ENCODE measurements around the gene CILP. TPM values are rescaled to one million over a fixed set of nuclear protein-coding genes. Genes with fewer than 3 reads are reported as not detected.
"Not testable (repeated sequence)": the region's sequence is repeated elsewhere in the genome, so short reads cannot be mapped to it uniquely, and the experiment has no call there.

CILP gene, protein sequence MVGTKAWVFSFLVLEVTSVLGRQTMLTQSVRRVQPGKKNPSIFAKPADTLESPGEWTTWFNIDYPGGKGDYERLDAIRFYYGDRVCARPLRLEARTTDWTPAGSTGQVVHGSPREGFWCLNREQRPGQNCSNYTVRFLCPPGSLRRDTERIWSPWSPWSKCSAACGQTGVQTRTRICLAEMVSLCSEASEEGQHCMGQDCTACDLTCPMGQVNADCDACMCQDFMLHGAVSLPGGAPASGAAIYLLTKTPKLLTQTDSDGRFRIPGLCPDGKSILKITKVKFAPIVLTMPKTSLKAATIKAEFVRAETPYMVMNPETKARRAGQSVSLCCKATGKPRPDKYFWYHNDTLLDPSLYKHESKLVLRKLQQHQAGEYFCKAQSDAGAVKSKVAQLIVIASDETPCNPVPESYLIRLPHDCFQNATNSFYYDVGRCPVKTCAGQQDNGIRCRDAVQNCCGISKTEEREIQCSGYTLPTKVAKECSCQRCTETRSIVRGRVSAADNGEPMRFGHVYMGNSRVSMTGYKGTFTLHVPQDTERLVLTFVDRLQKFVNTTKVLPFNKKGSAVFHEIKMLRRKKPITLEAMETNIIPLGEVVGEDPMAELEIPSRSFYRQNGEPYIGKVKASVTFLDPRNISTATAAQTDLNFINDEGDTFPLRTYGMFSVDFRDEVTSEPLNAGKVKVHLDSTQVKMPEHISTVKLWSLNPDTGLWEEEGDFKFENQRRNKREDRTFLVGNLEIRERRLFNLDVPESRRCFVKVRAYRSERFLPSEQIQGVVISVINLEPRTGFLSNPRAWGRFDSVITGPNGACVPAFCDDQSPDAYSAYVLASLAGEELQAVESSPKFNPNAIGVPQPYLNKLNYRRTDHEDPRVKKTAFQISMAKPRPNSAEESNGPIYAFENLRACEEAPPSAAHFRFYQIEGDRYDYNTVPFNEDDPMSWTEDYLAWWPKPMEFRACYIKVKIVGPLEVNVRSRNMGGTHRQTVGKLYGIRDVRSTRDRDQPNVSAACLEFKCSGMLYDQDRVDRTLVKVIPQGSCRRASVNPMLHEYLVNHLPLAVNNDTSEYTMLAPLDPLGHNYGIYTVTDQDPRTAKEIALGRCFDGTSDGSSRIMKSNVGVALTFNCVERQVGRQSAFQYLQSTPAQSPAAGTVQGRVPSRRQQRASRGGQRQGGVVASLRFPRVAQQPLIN
- 70.9 TPM for total RNA-seq

DNA sequence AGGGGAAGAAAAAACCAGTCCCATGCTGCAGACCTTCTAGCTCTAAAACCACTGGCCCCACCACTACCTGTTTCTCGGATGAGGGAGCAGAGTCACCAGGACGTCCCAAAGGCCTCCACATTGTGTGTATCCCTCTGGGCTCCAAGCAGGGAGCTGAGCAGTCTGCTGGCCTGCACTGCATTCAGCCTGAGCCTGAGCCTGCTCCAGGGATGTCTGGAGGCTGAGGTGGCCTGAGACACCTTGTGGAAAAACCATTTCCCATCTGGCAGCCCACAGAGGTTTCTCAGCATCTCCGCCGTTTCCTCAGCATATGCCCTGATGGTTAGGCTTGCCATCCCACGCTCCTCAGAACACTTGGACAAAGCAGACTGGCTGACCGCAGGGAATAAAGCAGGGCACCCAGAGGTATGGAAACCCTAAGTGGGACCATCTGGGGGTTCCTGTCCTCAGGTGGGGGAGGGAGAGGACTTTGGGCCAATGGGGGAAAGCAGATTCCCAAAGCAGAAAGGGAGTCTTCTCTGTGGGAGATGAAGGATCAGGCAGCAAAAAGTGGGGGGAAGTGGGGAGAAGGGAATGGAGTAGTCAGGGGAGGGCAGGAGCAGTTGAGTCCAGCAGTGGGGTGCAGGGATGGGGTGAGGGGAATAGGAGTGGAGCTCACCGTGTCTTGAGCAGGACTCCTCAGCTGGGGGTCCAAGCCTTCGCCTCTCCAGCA is at the start of gene CILP:
TSS of gene CILP (minus strand) at position 704 of the 712 bp plus-strand sequence. CDS start 1,718 bp downstream, outside the sequence.
- DNase-seq: no peak

DNA sequence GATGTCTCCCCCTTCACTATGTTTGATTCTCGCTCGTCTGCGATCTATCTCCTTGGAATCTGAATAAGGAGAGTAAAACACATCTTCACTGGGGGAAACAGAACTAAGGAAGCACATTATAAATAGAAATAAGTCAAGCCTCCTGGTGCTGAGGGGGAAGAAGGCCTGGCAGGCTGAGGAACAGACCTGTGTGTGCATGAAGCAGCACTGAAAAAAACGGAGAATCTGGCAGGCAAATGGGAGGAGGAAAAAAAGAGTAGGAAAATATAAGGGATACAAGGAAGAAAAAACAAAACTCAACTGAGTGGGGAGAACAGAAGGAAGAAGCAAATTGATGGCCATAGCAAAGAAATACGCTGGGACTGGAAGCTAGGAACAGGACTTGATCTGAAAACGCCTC is 49.7 kb upstream of the CILP start:
- DNase-seq: peak; percentile 25

DNA sequence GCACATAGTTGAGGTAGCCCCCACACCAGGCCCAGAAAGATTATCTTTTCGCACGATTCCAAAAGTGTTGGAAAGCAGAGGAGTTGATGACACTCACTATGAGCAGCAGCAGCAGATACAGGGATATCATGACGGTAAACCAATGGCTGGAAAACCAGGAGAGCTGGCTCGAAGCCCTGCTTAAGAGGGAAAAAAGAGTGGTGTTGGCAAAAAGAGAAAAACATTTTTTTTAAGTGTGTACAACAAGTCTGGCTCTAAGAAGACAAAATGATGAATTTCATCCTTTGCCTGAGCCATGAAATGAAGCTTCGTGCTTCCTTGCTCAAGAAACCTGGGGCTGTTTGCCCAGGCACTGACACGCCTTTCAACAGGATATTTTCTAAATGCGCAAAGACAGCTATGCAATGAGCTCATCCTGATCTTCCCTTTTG is 48.1 kb upstream of the CILP start:
- peak; percentile 85 for DNase-seq

DNA sequence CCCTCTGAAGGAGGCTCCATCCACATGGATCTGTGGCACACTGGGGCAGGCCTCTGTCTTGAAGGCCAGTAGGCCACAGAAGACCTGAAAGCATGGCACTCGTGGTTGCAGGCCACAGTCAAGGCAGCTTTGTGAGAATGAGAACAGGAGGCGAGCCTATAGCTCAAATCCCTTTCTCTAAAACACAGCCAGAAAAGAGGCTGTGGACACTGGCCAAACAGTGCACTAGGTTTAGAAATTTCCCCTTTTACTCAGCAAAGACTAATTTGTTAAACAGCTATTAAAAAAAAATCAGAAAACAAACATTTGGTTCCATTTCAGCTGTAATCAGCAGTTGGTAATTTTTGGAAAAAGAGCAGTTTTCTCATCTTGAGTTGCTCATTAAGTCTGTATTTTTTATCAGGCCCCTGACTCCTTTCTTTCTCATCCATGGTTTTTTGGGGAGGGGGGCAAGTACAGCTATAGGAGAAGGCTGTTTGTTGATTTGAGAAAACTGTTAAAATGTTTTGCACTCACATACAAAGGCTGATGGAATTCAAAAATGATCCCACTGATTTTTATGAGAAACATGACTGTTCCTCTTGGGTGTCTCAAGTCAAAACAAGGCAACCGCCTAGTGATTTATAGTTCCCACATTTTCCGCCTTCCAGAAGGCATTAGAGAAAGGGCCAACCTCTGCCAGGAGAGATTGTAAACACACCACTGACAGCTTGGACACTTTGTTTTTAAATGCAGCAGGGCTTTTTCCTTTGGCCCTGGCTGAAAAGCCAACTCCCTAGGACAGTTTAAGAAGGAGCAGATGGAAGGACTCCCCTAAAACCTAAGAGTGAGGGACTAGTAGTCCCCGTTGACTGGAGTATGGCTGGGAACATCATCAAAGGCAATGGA is 47.3 kb upstream of the CILP start:
- peak; percentile 63 for DNase-seq

DNA sequence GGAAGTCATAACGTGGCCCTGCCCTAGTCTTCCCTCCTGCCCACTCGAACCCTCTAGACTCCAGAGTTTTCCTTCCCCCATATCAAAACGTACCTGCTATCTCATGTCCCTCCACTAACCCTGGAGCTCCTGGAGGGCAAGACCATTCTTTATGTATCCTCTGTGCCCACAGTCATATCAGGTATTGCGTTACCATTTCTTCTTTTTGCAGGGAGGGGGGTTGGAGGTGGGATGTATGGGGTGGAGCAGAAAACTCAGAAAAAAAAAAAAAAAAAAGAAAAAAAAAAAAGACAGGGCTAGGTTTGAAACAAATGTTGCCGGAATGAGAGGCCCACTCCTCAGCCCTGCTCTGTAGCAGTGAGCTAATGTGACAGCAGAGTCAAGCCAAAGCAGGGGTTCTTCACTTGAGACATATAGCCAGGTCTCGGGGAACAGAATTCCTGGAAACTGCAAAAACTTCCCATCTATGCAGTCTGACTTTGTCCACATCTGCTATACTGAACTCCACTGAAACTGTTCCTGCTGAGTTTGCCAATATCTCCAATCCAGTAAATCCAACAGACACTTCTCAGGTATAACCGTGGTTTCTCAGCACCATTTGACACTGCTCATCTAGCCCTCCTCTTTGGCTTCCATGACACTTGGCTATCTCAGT is 44.3 kb upstream of the CILP start:
- peak; percentile 58 for DNase-seq

DNA sequence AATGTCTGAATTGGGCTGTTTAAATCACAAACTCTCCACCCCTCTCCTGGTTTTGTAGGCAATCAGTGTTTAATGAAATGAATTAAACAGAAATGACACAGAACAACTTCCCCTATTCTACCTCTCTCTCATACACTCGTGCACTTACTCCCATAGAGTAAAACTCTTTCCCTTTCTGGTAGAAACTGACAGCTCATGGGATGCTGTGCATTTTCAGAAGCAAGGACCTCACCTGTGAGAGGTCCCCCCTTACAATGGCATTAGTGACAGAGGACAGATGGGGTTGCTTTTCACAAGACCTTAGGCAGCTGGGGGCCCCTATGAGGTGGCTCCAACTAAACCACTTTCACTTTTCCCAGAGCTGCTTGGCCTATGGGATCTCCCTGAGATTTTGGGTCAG is 43.5 kb upstream of the CILP start:
- no peak for DNase-seq

DNA sequence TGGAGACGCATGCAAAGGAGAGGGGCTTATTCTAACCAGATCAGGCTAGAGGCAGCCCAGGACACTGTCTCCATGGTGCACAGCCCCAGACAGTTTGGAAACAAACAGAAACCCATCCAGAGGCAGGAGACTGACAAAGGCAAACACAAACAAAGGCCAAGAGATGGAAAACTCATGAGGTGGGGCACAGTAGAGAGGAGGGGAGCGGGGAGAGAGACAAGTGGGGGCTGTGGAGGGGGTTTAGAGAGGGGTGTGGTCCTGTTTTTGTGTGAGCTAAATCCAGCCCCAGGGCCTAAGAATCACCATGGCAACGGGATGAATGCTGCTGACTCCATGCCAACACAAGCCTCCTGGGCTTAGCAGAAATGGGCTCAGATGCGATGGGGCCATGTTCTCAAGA is 43.1 kb upstream of the CILP start:
- peak; percentile 87 for DNase-seq

DNA sequence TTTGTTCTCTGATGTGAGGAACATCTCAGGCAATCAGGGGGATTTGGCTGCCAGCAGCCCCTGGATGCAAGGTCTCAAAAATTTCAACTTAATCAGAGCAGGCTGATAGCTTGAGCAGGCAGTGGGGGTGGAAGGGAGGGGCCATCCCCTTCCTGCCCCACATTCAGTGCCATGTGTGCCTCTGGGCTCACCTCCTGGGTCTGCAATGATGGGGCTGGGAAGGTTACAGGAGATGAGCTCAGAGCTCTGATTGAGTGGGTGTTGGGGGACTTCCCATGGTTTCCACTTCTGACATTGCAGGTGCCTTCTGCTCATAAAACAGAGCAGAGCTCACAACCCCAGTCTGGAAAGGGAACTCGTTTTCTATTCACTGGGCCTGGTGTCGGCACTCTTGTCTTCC is 38.4 kb upstream of the CILP start:
- DNase-seq: no peak

DNA sequence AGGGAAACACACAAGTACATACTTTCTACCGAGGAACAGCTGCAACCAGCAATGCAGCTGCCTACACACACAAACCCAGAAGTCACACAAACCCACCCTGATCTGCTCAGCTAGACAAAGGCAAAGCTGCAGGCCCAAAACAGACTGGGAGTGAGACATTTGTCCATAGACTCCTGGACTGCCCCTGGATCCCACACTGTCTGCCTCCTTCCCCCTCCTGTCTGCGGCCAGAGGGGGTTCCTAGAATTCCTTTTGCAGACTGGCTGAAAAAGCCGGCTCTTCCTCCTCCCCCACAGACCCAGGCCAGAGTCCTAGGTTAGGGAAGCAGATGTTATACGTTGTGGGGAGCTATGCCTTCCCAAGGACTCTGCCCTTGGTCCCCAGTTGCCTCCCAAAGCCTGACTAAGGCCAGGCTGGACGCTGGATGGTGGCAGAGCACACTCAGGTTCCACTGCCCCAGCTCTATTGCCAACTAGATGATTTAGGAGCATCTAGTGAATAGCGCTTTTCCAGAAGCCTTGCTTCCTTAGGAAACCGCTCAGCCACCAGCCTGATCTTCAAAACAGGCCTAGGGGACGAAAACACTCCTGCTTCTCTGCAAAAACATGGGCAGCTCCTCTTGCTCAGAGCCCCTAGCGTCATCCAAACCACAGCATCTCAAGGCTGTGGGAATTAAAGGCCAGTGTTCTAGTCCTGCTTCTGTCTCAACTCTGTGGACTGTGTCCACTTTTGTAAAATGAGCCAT is 37.4 kb upstream of the CILP start:
- DNase-seq: peak; percentile 67

DNA sequence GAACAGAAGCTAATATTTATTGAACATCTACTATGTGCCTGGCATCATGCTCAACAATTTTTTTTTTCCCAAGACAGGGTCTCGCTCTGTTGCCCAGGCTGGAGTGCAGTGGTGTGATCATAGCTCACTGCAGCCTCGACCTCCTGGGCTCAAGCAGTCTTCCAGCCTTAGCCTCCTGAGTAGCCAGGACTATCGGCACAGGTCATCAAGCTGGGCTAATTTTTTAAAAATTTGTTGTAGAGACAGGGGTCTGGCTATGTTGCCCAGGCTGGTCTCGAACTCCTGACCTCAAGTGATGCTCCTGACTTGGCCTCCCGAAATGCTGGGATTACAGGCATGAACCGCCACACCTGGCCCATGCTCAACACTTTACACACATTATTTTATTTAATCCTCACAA is 35.7 kb upstream of the CILP start:
- no peak for DNase-seq

DNA sequence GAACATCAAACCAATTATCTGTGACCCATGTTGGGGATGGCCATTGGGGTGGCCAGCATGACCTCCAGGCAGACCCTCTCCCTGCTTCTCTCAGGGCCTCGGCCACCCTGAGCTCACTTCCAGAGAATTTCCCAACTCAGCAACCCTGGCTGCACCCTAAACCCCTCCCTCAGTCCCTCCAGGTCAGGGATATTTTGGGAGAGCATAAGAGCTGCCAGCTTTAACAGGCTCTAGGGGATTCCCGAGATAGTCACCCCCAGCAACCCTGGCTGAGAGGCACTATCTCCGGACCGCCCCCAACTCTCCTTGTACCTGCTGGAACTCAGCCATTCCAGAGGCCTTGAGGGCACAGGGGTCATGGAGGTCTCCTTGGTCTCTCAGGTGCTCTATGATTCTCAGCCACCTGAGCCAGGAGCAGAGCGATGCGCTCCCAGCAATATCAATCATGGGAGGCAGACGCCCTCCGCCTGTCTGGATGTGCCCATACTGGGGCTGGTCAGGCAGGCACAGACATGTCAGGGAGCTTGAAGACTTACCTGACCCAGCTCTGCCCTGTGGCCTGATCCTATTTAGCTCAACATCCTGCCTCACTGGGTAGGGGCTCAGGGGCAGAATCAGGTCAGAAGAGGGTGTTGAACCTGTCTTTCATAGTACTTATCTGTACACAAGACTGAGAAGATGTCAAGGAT is 34.9 kb upstream of the CILP start:
- DNase-seq: peak; percentile 45

DNA sequence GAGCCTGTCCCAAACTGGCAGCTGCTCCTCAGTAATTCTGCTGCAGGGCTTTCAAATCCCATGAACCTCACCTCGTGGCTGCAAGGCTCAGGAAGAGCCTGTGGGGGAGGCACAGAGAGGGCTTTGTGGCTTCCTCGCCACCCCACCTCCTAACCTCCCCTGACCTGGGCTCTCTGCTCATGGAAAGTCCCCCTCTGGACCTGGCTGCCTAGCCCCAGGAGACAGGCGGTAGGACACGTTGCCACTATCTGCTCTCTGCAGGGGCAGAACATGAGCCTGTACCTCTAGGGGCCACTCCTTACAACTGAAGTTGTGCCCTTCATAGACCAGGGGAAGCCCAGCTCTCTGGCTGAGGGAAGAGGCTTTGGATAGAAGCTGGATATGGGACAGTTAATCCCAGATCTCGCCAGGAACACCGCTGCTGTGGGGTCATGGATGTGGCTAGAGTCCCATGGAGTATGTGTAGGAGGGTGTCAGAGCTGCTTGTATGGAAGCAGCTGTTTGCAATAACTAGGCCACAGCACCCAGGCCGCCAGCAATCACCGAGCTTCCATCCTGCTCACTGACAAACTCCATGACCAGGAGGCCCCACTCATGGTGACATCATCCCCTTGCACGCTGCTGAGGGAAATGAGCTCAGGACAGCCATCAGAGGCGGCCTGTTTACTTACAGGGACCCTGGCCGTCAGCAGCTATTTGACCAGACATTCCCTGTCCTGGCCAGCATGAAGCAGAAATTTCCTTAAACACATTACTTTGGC is 34.0 kb upstream of the CILP start:
- peak; percentile 88 for DNase-seq

DNA sequence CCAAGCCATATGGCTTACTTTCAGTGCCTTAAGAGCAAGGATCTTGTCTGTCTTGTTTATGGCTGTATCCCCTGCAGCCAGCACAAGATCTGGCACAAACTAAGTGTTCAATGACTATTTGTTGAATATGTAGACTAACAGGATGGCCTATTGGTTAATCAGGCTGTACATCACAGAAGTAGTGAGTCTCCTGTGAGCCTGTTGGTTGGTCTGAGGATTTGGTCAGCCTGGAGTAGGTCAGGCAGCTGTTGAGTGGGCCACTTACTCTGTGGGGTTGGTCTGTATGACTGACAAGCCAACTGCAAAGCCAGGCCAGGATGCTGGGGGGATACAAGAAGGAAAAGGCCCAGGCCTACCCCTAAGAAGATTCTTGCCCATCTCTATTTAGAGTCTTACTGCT is 33.4 kb upstream of the CILP start:
- peak; percentile 31 for DNase-seq

DNA sequence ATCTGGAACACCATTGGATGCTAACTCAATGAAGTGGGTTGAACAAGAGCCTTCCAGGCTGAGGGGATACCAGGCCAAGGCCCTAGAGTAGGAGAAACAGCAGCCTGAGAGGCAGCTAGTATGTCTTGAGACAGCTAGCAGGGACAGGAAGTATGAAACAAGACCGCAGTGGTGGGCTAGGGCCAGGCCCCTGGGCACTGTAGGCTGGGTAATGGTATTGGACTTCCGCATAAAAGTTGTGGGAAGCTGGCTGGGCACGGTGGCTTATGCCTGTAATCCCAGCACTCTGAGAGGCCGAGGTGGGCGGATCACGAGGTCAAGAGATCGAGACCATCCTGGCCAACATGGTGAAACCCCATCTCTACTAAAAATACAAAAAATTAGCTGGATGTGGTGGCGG is 25.2 kb upstream of the CILP start:
- DNase-seq: not testable (repeated sequence)

DNA sequence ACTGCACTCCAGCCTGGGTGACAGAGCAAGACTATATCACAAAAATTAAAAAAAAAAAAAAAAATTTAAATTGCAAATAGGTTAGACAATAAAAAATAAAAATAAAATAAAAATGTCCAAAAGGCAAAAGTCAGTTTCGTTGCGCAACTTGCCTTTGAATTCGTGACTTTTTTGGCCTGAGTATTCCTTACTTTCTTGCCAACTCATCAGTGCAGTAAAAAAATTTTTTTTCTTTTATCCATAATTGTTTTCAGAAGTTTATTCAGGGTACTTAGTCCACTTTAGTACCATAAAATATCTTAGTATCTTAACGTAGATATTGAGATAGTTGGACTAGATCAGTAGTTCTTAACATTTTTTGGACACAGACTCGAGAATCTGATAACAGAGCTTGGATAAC is 22.4 kb upstream of the CILP start:
- DNase-seq: no peak

DNA sequence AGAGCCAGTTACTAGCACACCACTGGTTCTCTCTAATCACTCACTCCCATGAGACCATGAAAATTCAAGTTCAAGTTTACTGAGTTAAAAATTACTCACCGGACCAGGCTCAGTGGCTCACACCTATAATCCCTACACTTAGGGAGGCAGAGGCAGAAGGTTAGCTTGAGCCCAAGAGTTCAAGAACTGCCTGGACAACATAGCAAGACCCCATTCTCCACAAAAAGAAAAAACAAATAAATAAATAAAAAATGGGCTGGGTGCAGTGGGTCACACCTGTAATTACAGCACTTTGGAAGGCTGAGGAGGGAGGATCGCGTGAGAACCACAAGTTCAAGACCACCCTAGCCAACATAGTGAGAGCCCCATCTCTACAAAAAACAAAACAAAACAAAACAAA is 21.2 kb upstream of the CILP start:
- DNase-seq: no peak

DNA sequence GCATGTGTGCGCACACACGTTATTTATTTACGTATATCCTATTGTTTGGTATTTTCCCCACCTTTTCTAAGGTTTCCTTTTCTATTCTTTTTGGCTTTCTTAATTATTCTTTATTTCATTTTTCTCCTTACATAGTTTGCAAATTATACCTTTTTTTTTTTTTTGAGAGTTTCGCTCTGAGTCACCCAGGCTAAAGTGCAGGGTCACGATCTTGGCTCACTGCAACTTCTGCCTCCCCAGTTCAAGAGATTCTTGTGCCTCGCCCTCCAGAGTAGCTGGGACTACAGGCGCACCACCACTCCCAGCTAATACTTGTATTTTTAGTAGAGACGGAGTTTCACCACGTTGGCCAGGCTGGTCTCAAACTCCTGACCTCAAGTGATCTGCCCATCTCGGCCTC is 20.0 kb upstream of the CILP start:
- no peak for DNase-seq

DNA sequence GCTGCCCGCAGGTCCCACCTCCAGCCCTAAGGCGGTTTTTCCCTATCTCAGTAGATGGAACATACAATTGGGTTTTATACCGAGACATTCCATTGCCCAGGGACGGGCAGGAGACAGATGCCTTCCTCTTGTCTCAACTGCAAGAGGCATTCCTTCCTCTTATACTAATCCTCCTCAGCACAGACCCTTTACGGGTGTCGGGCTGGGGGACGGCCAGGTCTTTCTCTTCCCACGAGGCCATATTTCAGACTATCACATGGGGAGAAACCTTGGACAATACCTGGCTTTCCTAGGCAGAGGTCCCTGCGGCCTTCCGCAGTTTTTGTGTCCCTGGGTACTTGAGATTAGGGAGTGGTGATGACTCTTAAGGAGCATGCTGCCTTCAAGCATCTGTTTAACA is 15.6 kb upstream of the CILP start:
- not testable (repeated sequence) for DNase-seq
